T-helper 2 cell treated with Interferon-gamma antibody and Interleukin-4, amounts not matched to agents 100 ng/mL and 5 ng/mL, for 36 hours (primary cell): Measurements from ENCODE around the gene AMMECR1L. TPM values are rescaled to one million over a fixed set of nuclear protein-coding genes. Genes with fewer than 3 reads are reported as not detected.

Source experiments
- intact Hi-C: fragments of 100-400 bp; cut with micrococcal nuclease; formaldehyde crosslinking; loops from one replicate; pipeline ENCODE4 v1.15.1; 2023
- total RNA-seq: library from RNA; stranded (reverse); gene quantifications from 2 replicates; pipeline ENCODE4 v1.2.3, GENCODE V29; 2022

Gene AMMECR1L
- total RNA-seq, 1 donor from 2014 or later = 16.4 TPM

GRCh38 chr2:127887082-127887775, 1.5 kb upstream of the AMMECR1L start:
- intact Hi-C loops = loop anchor here (2.0 to 5.0 kb wide), 3 partner anchors 140 to 360 kb away; partner anchors contain the start of genes IWS1, SAP130 and UGGT1

- intact Hi-C loops = loop anchor here (2.0 to 5.0 kb wide), 3 partner anchors 141 to 360 kb away; partner anchors contain the start of genes IWS1, SAP130 and UGGT1
These were observed 808 bp upstream of the AMMECR1L start for GRCh38 chr2:127886593-127886935.

- intact Hi-C loops = loop anchor here (5.0 kb wide), 1 partner anchor 142 kb away; the partner anchor contains the start of gene SAP130
These were observed 655 bp downstream of the AMMECR1L start for GRCh38 chr2:127884861-127885740.

- intact Hi-C loops = no loop called here
These were observed 1.3 kb downstream of the AMMECR1L start for GRCh38 chr2:127884436-127884835.

- intact Hi-C loops = no loop called here
These were observed 5.9 kb downstream of the AMMECR1L start for GRCh38 chr2:127879899-127880298.

- intact Hi-C loops = no loop called here
These were observed 8.1 kb downstream of the AMMECR1L start for GRCh38 chr2:127877626-127878025.

GRCh38 chr2:127877136-127877535, 8.6 kb downstream of the AMMECR1L start:
- intact Hi-C loops = no loop called here

- intact Hi-C loops = no loop called here
These were observed 11.1 kb downstream of the AMMECR1L start for GRCh38 chr2:127874378-127875269.

- intact Hi-C loops = no loop called here
These were observed 12.0 kb downstream of the AMMECR1L start for GRCh38 chr2:127873707-127874303.

GRCh38 chr2:127872354-127872753, 13.4 kb downstream of the AMMECR1L start:
- intact Hi-C loops = no loop called here

- intact Hi-C loops = no loop called here
These were observed 19.8 kb downstream of the AMMECR1L start for GRCh38 chr2:127865926-127866325.

- intact Hi-C loops = no loop called here
These were observed 20.9 kb downstream of the AMMECR1L start for GRCh38 chr2:127864877-127865276.

GRCh38 chr2:127862228-127862627, 23.5 kb downstream of the AMMECR1L start:
- intact Hi-C loops = no loop called here

GRCh38 chr2:127860130-127860529, 25.6 kb downstream of the AMMECR1L start:
- intact Hi-C loops = no loop called here

- intact Hi-C loops = loop anchor here (2.0 kb wide), 1 partner anchor 169 kb away; the partner anchor contains the start of gene SAP130
These were observed 26.1 kb downstream of the AMMECR1L start for GRCh38 chr2:127859712-127860085.

- intact Hi-C loops = loop anchor here (2.0 kb wide), 2 partner anchors 27 to 155 kb away; no protein-coding TSS in a partner anchor
These were observed 28.4 kb downstream of the AMMECR1L start for GRCh38 chr2:127857265-127857808.

- intact Hi-C loops = no loop called here
These were observed 32.1 kb downstream of the AMMECR1L start for GRCh38 chr2:127853671-127854070.

GRCh38 chr2:127852388-127852787, 33.4 kb downstream of the AMMECR1L start:
- intact Hi-C loops = no loop called here

GRCh38 chr2:127847931-127848330, 37.8 kb downstream of the AMMECR1L start:
- intact Hi-C loops = no loop called here

GRCh38 chr2:127844973-127845372, 40.8 kb downstream of the AMMECR1L start:
- intact Hi-C loops = no loop called here
